ENCODE measurements around the gene PTGS1.
A peak's percentile ranks its signal among the peaks of the same experiment; 100 is the strongest.

The PTGS1 gene

DNA sequence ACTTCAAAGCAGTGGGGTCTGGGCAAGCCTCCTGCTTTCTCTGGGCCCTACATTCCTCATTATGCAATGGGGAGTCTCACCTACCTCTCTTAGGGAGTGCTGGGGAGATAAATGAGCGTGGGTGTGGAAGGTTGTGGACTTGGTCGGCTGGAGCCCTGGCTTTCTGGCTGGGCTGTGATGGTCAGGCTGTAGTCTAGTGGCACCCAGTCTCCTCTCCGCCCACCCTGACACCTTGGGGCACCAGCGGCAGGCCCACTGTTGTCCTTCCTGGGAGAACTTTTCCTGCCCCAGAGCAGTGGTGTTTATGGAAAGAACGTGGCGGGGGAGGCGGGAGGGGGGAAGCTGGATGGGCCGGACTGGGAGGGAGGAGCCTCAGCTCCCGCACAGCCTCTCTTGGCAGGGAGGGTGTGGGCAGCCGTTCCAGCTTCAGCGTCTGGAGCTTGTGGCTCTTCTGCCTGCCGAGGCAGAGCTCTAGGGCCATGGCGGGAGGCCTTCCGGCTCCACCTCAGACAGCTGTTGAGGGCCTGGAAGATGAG lies 4.1 kb downstream of the PTGS1 start:
- DNase-seq, result peak; percentile 68
- no peaks in the 10 kb centered on the region for H3K36me3 ChIP-seq
- no peak overlapping the region for H3K4me3 ChIP-seq (ENCODE audit: low read depth, low read length)
- no peak overlapping the region for H3K27ac ChIP-seq
- peaks cover 2% of the 10 kb centered on the region for H3K27me3 ChIP-seq (ENCODE audit: insufficient read depth, low read depth, severe bottlenecking)
- TF ChIP-seq, protein P1, sequence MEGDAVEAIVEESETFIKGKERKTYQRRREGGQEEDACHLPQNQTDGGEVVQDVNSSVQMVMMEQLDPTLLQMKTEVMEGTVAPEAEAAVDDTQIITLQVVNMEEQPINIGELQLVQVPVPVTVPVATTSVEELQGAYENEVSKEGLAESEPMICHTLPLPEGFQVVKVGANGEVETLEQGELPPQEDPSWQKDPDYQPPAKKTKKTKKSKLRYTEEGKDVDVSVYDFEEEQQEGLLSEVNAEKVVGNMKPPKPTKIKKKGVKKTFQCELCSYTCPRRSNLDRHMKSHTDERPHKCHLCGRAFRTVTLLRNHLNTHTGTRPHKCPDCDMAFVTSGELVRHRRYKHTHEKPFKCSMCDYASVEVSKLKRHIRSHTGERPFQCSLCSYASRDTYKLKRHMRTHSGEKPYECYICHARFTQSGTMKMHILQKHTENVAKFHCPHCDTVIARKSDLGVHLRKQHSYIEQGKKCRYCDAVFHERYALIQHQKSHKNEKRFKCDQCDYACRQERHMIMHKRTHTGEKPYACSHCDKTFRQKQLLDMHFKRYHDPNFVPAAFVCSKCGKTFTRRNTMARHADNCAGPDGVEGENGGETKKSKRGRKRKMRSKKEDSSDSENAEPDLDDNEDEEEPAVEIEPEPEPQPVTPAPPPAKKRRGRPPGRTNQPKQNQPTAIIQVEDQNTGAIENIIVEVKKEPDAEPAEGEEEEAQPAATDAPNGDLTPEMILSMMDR (IDR thresholded peaks at IDR 0.05; ENCODE audit: low read depth, low read length), result no peak
- H3K9me3 ChIP-seq (ENCODE audit: severe bottlenecking), result peaks cover 6% of the 10 kb centered on the region

DNA sequence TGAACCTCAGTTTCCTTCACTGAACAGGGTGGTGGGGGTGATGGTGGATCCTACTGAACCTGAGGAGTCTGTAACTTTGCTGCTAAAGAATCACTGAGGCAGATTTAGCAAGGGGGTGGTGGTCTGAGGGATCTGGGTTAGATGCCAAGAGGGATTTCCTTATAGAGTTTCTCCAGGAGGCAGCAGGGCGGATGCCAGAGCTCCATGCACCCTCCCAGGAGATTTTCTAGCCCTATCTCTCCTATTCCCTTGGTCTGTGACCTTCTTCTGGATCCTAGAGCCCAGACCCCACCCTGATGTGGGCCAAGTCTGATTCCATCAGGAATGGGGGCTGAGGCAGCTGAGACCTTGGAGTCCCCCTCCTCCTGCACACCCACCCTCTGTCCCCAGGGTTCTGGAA lies 6.0 kb downstream of the PTGS1 start:
- H3K9me3 ChIP-seq (ENCODE audit: severe bottlenecking), result peaks cover 7% of the 10 kb centered on the region
- TF ChIP-seq, protein P1 (IDR thresholded peaks at IDR 0.05; ENCODE audit: low read depth, low read length), result no peak
- DNase-seq, result no peak
- H3K4me3 ChIP-seq (ENCODE audit: low read depth, low read length), result no peak overlapping the region
- peaks cover under 1% of the 10 kb centered on the region for H3K27me3 ChIP-seq (ENCODE audit: insufficient read depth, low read depth, severe bottlenecking)
- no peaks in the 10 kb centered on the region; the same call in 1 of the 2 replicates for H3K36me3 ChIP-seq
- no peak overlapping the region for H3K27ac ChIP-seq

DNA sequence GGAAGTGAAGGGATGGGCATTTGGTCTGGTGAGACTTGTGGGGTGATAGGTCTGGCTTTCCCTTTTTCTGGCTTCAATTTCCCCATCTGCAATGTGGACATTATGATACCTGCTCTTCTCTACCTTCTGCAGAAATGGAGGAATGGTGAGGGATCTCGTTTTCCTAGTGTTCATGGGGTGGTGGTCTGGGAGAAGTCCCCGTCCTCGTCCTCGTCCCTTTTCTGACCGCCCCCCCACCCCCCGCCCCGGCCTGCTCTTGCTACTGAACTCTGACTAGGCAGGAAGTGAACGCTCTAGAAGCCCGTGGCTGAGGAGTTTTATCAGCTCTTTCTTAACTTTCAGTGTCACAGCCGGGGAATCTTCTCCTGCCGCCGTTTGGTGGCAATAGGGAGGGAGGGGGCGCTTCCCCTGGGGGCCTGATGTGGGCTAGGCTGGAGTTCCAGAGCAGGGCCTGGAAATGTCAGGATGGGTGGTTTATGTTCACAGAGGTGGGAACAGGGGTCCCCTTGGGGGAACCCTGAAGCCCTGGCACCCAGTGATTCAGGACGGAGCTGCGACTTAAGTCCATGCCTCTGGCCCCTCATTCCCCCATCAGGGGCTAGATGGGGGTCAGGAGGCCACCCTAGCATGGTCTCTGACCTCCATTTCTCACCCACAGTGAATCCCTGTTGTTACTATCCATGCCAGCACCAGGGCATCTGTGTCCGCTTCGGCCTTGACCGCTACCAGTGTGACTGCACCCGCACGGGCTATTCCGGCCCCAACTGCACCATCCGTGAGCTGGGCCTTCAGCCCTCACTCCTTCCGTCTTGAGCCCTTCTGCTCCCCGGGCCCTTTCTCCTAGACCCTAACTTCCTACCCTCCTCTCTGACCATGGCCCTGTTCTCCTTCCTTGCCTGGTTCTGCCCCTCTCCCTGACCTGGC lies 6.7 kb downstream of the PTGS1 start:
- Histone ChIP-seq H3K27me3 (ENCODE audit: insufficient read depth, low read depth, severe bottlenecking) (no peaks in the 10 kb centered on the region), H3K4me3 (ENCODE audit: low read depth, low read length) (no peak overlapping the region), H3K27ac (no peak overlapping the region), H3K9me3 (ENCODE audit: severe bottlenecking) (peaks cover 7% of the 10 kb centered on the region), H3K36me3 (no peaks in the 10 kb centered on the region; the same call in 1 of the 2 replicates)
- TF ChIP-seq, protein P1 (IDR thresholded peaks at IDR 0.05; ENCODE audit: low read depth, low read length), result no peak
- DNase-seq, result no peak

DNA sequence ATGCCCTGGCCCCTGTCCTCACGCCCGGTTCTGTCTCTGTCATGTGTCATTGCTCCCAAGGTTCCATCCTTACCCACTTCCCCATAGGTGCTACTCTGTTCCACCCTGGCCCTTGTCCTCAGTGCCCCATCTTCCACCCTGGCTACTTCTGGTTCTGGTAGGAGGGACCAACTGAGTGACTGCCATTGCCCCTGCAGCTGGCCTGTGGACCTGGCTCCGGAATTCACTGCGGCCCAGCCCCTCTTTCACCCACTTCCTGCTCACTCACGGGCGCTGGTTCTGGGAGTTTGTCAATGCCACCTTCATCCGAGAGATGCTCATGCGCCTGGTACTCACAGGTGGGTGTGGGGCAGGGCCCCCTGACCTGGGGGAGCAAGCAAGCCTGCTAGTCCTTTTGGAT lies 7.4 kb downstream of the PTGS1 start:
- Histone ChIP-seq H3K27me3 (ENCODE audit: insufficient read depth, low read depth, severe bottlenecking) (no peaks in the 10 kb centered on the region), H3K36me3 (no peaks in the 10 kb centered on the region; the same call in 1 of the 2 replicates), H3K4me3 (ENCODE audit: low read depth, low read length) (no peak overlapping the region), H3K27ac (no peak overlapping the region), H3K9me3 (ENCODE audit: severe bottlenecking) (peaks cover 7% of the 10 kb centered on the region)
- TF ChIP-seq, protein P1 (IDR thresholded peaks at IDR 0.05; ENCODE audit: low read depth, low read length), result no peak
- no peak for DNase-seq

DNA sequence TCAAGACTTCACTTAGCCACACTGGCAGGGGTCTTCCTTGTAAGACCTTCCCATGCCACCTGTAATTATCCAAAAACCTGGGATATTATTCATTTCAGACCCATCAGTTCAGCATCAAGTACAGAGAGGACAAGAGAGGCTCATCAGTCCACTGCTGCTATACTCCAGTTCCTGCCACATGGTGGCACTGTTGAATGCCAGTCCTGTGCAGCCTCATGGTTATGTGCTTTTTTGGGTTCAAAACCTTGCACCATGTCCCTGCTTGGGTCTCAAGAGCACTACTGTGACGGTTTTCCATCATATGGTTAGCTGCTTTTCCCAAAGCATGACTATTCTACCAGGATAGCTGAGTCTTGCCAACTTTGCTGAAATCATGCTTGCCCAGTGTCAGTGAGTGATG lies 8.5 kb downstream of the PTGS1 start:
- Histone ChIP-seq H3K36me3 (no peaks in the 10 kb centered on the region; the same call in 1 of the 2 replicates), H3K9me3 (ENCODE audit: severe bottlenecking) (peaks cover 7% of the 10 kb centered on the region), H3K4me3 (ENCODE audit: low read depth, low read length) (no peak overlapping the region), H3K27me3 (ENCODE audit: insufficient read depth, low read depth, severe bottlenecking) (no peaks in the 10 kb centered on the region), H3K27ac (no peak overlapping the region)
- TF ChIP-seq, protein P1 (IDR thresholded peaks at IDR 0.05; ENCODE audit: low read depth, low read length), result peak; percentile 88
- peak; percentile 33 for DNase-seq
